Sciatic nerve (tissue), 2 donors: ENCODE results near the gene ACTN2. TPM values are rescaled to one million over a fixed set of nuclear protein-coding genes. Genes with fewer than 3 reads are reported as not detected.
"Not testable (repeated sequence)": the region's sequence is repeated elsewhere in the genome, so short reads cannot be mapped to it uniquely, and the experiment has no call there.

Experiments used
- ATAC-seq: fragments of 200-7000 bp; cut with Tn5 transposase; one replicate; pipeline ENCODE4 v1.9.1; 2020; ENCODE audit warnings: mild to moderate bottlenecking, moderate library complexity
- DNase-seq: peaks from one replicate; pipeline ENCODE4 v3.0.0-alpha.2; 2020; ENCODE audit warnings: low spot score
- intact Hi-C: fragments of 100-400 bp; cut with DNase I; formaldehyde crosslinking; loops from one replicate; pipeline ENCODE4 v1.14.2; 2022
- total RNA-seq: library from RNA; stranded (reverse); fragmentation: NEBNext Ultra II Directional; extraction: Animal tissue kit (Norgen Biotek cat#: 25700); gene quantifications from one replicate; pipeline ENCODE4 v1.2.1, GENCODE V29; 2021
- donor health status: DM: no; HTN: no; CAD: no.
- donor health status: DM: no; HTN: no; CAD: no.

The ACTN2 gene
- total RNA-seq = 0.58 TPM

GRCh38 chr1:236685917-236686814, at the start of gene ACTN2:
Gene ACTN2, plus strand, starts transcription at chr1:236686499. Its CDS starts 175 bp downstream, at chr1:236686674.
- ATAC-seq = peak; percentile 89
- DNase-seq = peak; percentile 58
- intact Hi-C loops = no loop called here

GRCh38 chr1:236638945-236639344, 47.4 kb upstream of the ACTN2 start:
- intact Hi-C loops = no loop called here
- ATAC-seq (no peak), DNase-seq (no peak)

- no peak for ATAC-seq
Measured at GRCh38 chr1:236639686-236640085, 46.6 kb upstream of the ACTN2 start.

GRCh38 chr1:236642763-236643162, 43.5 kb upstream of the ACTN2 start:
- intact Hi-C loops = no loop called here
- ATAC-seq (no peak), DNase-seq (no peak)

More at GRCh38 chr1:236639686-236640085, 46.6 kb upstream of the ACTN2 start:
- no peak for DNase-seq
- intact Hi-C loops = no loop called here

GRCh38 chr1:236645016-236645680, 41.2 kb upstream of the ACTN2 start:
- intact Hi-C loops = no loop called here
- ATAC-seq (no peak), DNase-seq (no peak)

- intact Hi-C loops = no loop called here
- DNase-seq (no peak), ATAC-seq (no peak)
Measured at GRCh38 chr1:236654511-236654910, 31.8 kb upstream of the ACTN2 start.

- ATAC-seq (no peak), DNase-seq (no peak)
- intact Hi-C loops = no loop called here
Measured at GRCh38 chr1:236654957-236655356, 31.3 kb upstream of the ACTN2 start.

- no peak for ATAC-seq
- intact Hi-C loops = no loop called here
- no peak for DNase-seq
Measured at GRCh38 chr1:236657398-236657797, 28.9 kb upstream of the ACTN2 start.

- DNase-seq (no peak), ATAC-seq (no peak)
- intact Hi-C loops = no loop called here
Measured at GRCh38 chr1:236659792-236660587, 26.3 kb upstream of the ACTN2 start.

GRCh38 chr1:236663934-236664333, 22.4 kb upstream of the ACTN2 start:
- DNase-seq (no peak), ATAC-seq (no peak)
- intact Hi-C loops = no loop called here

- DNase-seq, intact Hi-C loops, ATAC-seq: not testable (repeated sequence)
Measured at GRCh38 chr1:236668909-236669308, 17.4 kb upstream of the ACTN2 start.

- intact Hi-C loops = no loop called here
- DNase-seq (no peak), ATAC-seq (no peak)
Measured at GRCh38 chr1:236670060-236670459, 16.2 kb upstream of the ACTN2 start.

- intact Hi-C loops = no loop called here
- ATAC-seq (peak; percentile 92), DNase-seq (no peak)
Measured at GRCh38 chr1:236673289-236673919, 12.9 kb upstream of the ACTN2 start.

- no peak for DNase-seq
- ATAC-seq = no peak
- intact Hi-C loops = no loop called here
Measured at GRCh38 chr1:236677641-236678235, 8.6 kb upstream of the ACTN2 start.

GRCh38 chr1:236681219-236681618, 5.1 kb upstream of the ACTN2 start:
- ATAC-seq (no peak), DNase-seq (no peak)
- intact Hi-C loops = no loop called here

- ATAC-seq = no peak
- no peak for DNase-seq
Measured at GRCh38 chr1:236685205-236685916, 938 bp upstream of the ACTN2 start.

GRCh38 chr1:236686815-236687160, 489 bp downstream of the ACTN2 start:
- no peak for DNase-seq
- intact Hi-C loops = no loop called here
- no peak for ATAC-seq

More at GRCh38 chr1:236685205-236685916, 938 bp upstream of the ACTN2 start:
- intact Hi-C loops = no loop called here

GRCh38 chr1:236687273-236687672, 974 bp downstream of the ACTN2 start:
- intact Hi-C loops = no loop called here
- ATAC-seq = no peak
- no peak for DNase-seq
